T-cell (primary cell): ENCODE results near the gene ZNF710. TPM values are rescaled to one million over a fixed set of nuclear protein-coding genes. Genes with fewer than 3 reads are reported as not detected.

Experiments used
- ATAC-seq, 4 experiments: fragments of 200-7000 bp in 3 of 4; fragments of 150-1000 bp in 1 of 4; cut with Tn5 transposase; replicated peaks in 1 of 4; 1 replicate in 3 of 4; 2 replicates in 1 of 4; pipeline ENCODE4 v1.10.0; 2021; ENCODE audit warnings: moderate library complexity in 3 of 4, mild to moderate bottlenecking in 2 of 4, moderate number of reproducible peaks in 1 of 4
- CTCF ChIA-PET, 2 donors: fragments of 300-600 bp; sonication (Branson Sonifier 250); formaldehyde crosslinking; loops; one replicate each; lab custom pipeline; 2022; ENCODE audit warnings: antibody characterized with exemption in 2 of 2; lab: Charles Lee
- POLR2A ChIA-PET, 2 donors: fragments of 300-600 bp; sonication (Branson Sonifier 250); formaldehyde crosslinking; loops; one replicate each; lab custom pipeline; 2022; ENCODE audit warnings: antibody characterized with exemption in 2 of 2; lab: Charles Lee
- DNase-seq, 35 experiments: peaks; one replicate each; pipeline versions ENCODE4 v3.0.0 to v3.0.0-alpha.2; 2013 to 2023
- H3K27ac ChIP-seq: one replicate; pipeline ENCODE4 v1.5.1; 2013; ENCODE audit warnings: low read length
- H3K27me3 ChIP-seq, 2 experiments: replicated peaks in 1 of 2; 1 replicate in 1 of 2; 2 replicates in 1 of 2; pipeline versions ENCODE4 v1.6.1 to v1.7.0; 2013; ENCODE audit warnings: low read length in 1 of 2, mixed read lengths in 1 of 2; ENCODE audit not compliant: control insufficient read depth in 2 of 2, insufficient read depth in 2 of 2; ENCODE audit errors: extremely low read depth in 1 of 2
- H3K36me3 ChIP-seq, 2 donors: 1 replicate in 1 of 2; 2 replicates in 1 of 2; pipeline versions ENCODE4 v1.6.1 to v1.7.0; 2013; ENCODE audit warnings: low read length in 1 of 2; ENCODE audit not compliant: control insufficient read depth in 2 of 2, insufficient read depth in 1 of 2; ENCODE audit errors: extremely low read depth in 1 of 2
- H3K4me1 ChIP-seq, 2 experiments: 1 replicate in 1 of 2; 2 replicates in 1 of 2; pipeline versions ENCODE4 v1.6.1 to v1.7.0; 2013; ENCODE audit warnings: low read length in 2 of 2, mixed read lengths in 1 of 2; ENCODE audit not compliant: insufficient read depth in 2 of 2, control insufficient read depth in 1 of 2; ENCODE audit errors: extremely low read depth in 1 of 2
- H3K4me3 ChIP-seq, 2 donors: 1 replicate in 1 of 2; 2 replicates in 1 of 2; pipeline versions ENCODE4 v1.5.1 to v1.7.0; 2013; ENCODE audit warnings: mild to moderate bottlenecking in 2 of 2, low read length in 1 of 2, moderate library complexity in 1 of 2; ENCODE audit not compliant: control insufficient read depth in 1 of 2; ENCODE audit errors: extremely low read depth in 1 of 2
- H3K9me3 ChIP-seq: 2 replicates; pipeline ENCODE4 v1.7.0; 2013
- H3K27ac Mint-ChIP-seq, 2 donors: one replicate each; pipeline ENCODE4 v1.8.0; 2020 to 2021; ENCODE audit warnings: mild to moderate bottlenecking in 2 of 2, mixed read lengths in 2 of 2
- H3K27me3 Mint-ChIP-seq, 2 donors: one replicate each; pipeline ENCODE4 v1.8.0; 2021 to 2022; ENCODE audit warnings: mixed read lengths in 2 of 2
- H3K36me3 Mint-ChIP-seq: one replicate; pipeline ENCODE4 v1.8.0; 2021; ENCODE audit warnings: mixed read lengths
- H3K4me1 Mint-ChIP-seq, 3 donors: one replicate each; pipeline ENCODE4 v1.8.0; 2020 to 2022; ENCODE audit warnings: mixed read lengths in 3 of 3, mild to moderate bottlenecking in 1 of 3
- H3K4me3 Mint-ChIP-seq, 3 donors: one replicate each; pipeline ENCODE4 v1.8.0; 2020 to 2022; ENCODE audit warnings: mild to moderate bottlenecking in 3 of 3, mixed read lengths in 3 of 3, moderate library complexity in 3 of 3
- H3K9me3 Mint-ChIP-seq, 3 donors: one replicate each; pipeline ENCODE4 v1.8.0; 2020 to 2022; ENCODE audit warnings: mixed read lengths in 3 of 3
- whole genome bisulfite sequencing: methylation state at CpG from one replicate; pipeline ENCODE4 v1.1.5; 2013; ENCODE audit warnings: missing lambda C conversion rate; ENCODE audit not compliant: insufficient coverage; 5-methylcytosine and 5-hydroxymethylcytosine counted together
- total RNA-seq, 35 experiments: library from RNA in 6 of 35; stranded (reverse) in 6 of 35; fragments of 120-200 nt in 1 of 35; gene quantifications; one replicate each; pipeline versions ENCODE4 v1.2.1 to v1.2.4 and lab custom pipeline; 2013 to 2026

The ZNF710 gene
- total RNA-seq, 5 donors from 2014 or later (not counting 1 experiment from before 2014, with no cell fraction given), result 11.8 to 21.2 (median 17.7) TPM

- no peaks in the 10 kb centered on the region for H3K9me3 ChIP-seq
- ChIA-PET POLR2A (no interaction called here), CTCF (no interaction called here)
- H3K4me3 ChIP-seq, result no peak overlapping the region
- Mint-ChIP-seq H3K9me3 (no peaks in the 10 kb centered on the region), H3K4me1 (no peaks in the 10 kb centered on the region), H3K36me3 (peaks cover 12% of the 10 kb centered on the region), H3K4me3 (no peak overlapping the region), H3K27ac (no peak overlapping the region), H3K27me3 (no peaks in the 10 kb centered on the region)
- 95% methylated on average over 9 of the region's 9 CpGs for WGBS
- H3K27me3 ChIP-seq, result no peaks in the 10 kb centered on the region
- peaks cover 24 to 66% of the 10 kb centered on the region in 2 donors for H3K36me3 ChIP-seq
- H3K27ac ChIP-seq, result no peak overlapping the region
- ATAC-seq (no peak), DNase-seq (no peak)
- H3K4me1 ChIP-seq, result no peaks in the 10 kb centered on the region
These were observed 79.3 kb downstream of the ZNF710 start for GRCh38 chr15:90080458-90080755.

DNA sequence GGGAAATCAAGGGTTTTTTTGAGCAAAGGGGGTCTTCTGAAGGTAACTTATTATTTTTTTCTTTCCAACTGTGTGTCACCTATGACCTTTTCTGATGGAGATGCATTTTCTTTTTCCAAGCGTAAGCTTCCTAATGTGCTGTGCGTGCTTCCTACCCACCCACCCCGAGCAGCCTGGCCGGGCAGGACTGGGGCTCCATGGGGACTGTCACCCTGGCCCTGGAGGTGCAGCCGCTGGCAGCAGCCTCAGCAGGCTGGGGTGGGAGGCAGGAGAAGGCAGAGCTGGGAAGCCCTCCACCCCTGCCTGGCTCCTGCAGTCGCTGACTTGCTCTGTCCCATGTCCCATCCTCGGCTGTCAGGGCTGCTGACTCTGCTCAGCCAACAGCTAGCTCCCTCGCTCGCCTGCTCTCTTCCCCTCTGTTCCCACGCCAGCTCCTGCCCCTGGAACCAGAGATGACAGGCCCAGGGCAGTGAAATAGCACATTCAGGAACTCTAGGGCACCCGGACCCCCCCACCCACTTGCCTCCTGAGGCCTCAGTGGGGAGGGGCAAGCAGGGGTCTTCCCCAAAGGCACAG lies 79.8 kb downstream of the ZNF710 start:
- ATAC-seq (no peak), DNase-seq (no peak)
- Histone ChIP-seq H3K4me3 (no peak overlapping the region), H3K36me3 (peaks cover 27 to 65% of the 10 kb centered on the region in 2 donors), H3K4me1 (no peaks in the 10 kb centered on the region), H3K27ac (no peak overlapping the region), H3K9me3 (no peaks in the 10 kb centered on the region), H3K27me3 (no peaks in the 10 kb centered on the region)
- Mint-ChIP-seq H3K9me3 (no peaks in the 10 kb centered on the region), H3K27me3 (no peaks in the 10 kb centered on the region), H3K27ac (no peak overlapping the region), H3K4me1 (no peaks in the 10 kb centered on the region), H3K36me3 (peaks cover 11% of the 10 kb centered on the region), H3K4me3 (no peak overlapping the region)
- WGBS, result 94% methylated on average over 7 of the region's 11 CpGs
- CTCF ChIA-PET, result no interaction called here
- POLR2A ChIA-PET, result no interaction called here

GRCh38 chr15:90082140-90082715 lies 81.1 kb downstream of the ZNF710 start:
- Histone ChIP-seq H3K4me1 (no peaks in the 10 kb centered on the region), H3K9me3 (no peaks in the 10 kb centered on the region), H3K36me3 (peaks cover 31 to 68% of the 10 kb centered on the region in 2 donors), H3K27ac (no peak overlapping the region), H3K27me3 (no peaks in the 10 kb centered on the region), H3K4me3 (no peak overlapping the region)
- H3K27ac Mint-ChIP-seq, result peak overlapping the region in 1 of 2 donors; percentile 39
- DNase-seq (no peak), ATAC-seq (no peak)
- peaks cover 16% of the 10 kb centered on the region for H3K36me3 Mint-ChIP-seq
- H3K27me3 Mint-ChIP-seq, result no peaks in the 10 kb centered on the region
- no peaks in the 10 kb centered on the region for H3K9me3 Mint-ChIP-seq
- no peak overlapping the region for H3K4me3 Mint-ChIP-seq
- WGBS, result 83% methylated on average over 5 of the region's 9 CpGs
- peaks cover 4 to 7% (median 7%) of the 10 kb centered on the region in 3 donors for H3K4me1 Mint-ChIP-seq
- CTCF ChIA-PET, result interaction anchor here in 1 of 2 donors (0.6 to 0.7 kb wide), 2 partner anchors 45 to 320 kb away, joined by 3 read pairs; no protein-coding TSS in a partner anchor
- POLR2A ChIA-PET, result interaction anchor here (0.7 to 0.8 kb wide), 2 partner anchors 664 to 687 kb away, joined by 7 to 12 read pairs; no protein-coding TSS in a partner anchor

GRCh38 chr15:90083419-90083818 lies 82.3 kb downstream of the ZNF710 start:
- peaks cover 23% of the 10 kb centered on the region for H3K36me3 Mint-ChIP-seq
- H3K4me1 Mint-ChIP-seq, result peaks cover 4 to 7% (median 7%) of the 10 kb centered on the region in 3 donors
- Histone ChIP-seq H3K4me3 (no peak overlapping the region), H3K27me3 (no peaks in the 10 kb centered on the region), H3K9me3 (no peaks in the 10 kb centered on the region), H3K36me3 (peaks cover 30 to 80% of the 10 kb centered on the region in 2 donors), H3K4me1 (no peaks in the 10 kb centered on the region), H3K27ac (no peak overlapping the region)
- CTCF ChIA-PET, result interaction anchor here in 1 of 2 donors (1.1 kb wide), 1 partner anchor 342 kb away, joined by 3 read pairs; no protein-coding TSS in a partner anchor
- no peaks in the 10 kb centered on the region for H3K27me3 Mint-ChIP-seq
- H3K27ac Mint-ChIP-seq, result peak overlapping the region in 1 of 2 donors; percentile 25
- no peak overlapping the region for H3K4me3 Mint-ChIP-seq
- DNase-seq (no peak), ATAC-seq (no peak)
- WGBS, result 100% methylated on average over 3 of the region's 5 CpGs
- no peaks in the 10 kb centered on the region for H3K9me3 Mint-ChIP-seq
- POLR2A ChIA-PET, result no interaction called here

DNA sequence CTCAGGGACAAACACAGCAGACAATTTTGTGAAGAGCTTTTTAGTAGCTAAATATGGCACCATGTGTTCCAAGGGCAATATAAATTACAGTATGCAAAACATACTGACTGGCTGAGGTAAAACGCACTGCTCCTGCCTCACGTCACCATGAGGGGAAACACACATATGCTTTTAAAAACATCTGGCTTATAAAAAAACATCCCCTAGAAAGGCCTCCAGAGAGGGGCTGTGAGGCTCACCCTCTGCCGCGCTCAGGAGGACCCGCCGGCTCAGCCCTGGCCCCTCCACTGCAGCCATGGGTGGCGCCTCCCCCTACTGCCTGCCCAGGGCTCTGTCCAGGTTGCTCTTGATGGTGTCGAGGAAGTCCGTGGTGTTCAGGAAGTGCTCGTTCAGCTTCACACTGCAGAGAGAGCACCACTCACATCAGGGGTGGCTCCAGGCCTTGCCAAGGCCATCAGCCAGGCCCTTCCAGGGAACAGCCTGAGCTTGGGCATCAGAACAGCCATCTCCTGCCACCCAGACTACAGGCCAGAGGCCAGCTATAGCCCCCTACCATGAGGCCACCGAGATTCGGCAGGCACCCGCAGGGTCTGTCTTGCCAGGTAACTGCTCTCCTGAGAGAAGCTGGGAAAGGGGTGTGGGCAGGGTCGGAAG lies 83.0 kb downstream of the ZNF710 start:
- no peaks in the 10 kb centered on the region for H3K27me3 Mint-ChIP-seq
- no peak overlapping the region for H3K4me3 Mint-ChIP-seq
- H3K27ac Mint-ChIP-seq, result peak overlapping the region; percentile 25 to 52
- peaks cover 4 to 7% (median 7%) of the 10 kb centered on the region in 3 donors for H3K4me1 Mint-ChIP-seq
- no peaks in the 10 kb centered on the region for H3K9me3 ChIP-seq
- ATAC-seq (no peak), DNase-seq (no peak)
- peaks cover 28 to 82% of the 10 kb centered on the region in 2 donors for H3K36me3 ChIP-seq
- H3K27me3 ChIP-seq, result no peaks in the 10 kb centered on the region
- H3K9me3 Mint-ChIP-seq, result no peaks in the 10 kb centered on the region
- H3K27ac ChIP-seq, result no peak overlapping the region
- peaks cover 25% of the 10 kb centered on the region for H3K36me3 Mint-ChIP-seq
- H3K4me1 ChIP-seq, result no peaks in the 10 kb centered on the region
- ChIA-PET CTCF (interaction anchor here (0.5 to 1.8 kb wide), 3 partner anchors 38 to 343 kb away, joined by 3 to 10 read pairs (median 5); no protein-coding TSS in a partner anchor), POLR2A (no interaction called here)
- 94% methylated on average over 12 of the region's 14 CpGs for WGBS
- no peak overlapping the region for H3K4me3 ChIP-seq

GRCh38 chr15:90084876-90085423 lies 83.8 kb downstream of the ZNF710 start:
- no peaks in the 10 kb centered on the region for H3K9me3 ChIP-seq
- no peaks in the 10 kb centered on the region for H3K4me1 ChIP-seq
- no peak overlapping the region for H3K27ac Mint-ChIP-seq
- ChIA-PET POLR2A (no interaction called here), CTCF (interaction anchor here (0.5 to 2.0 kb wide), 3 partner anchors 37 to 210 kb away, joined by 5 to 10 read pairs (median 8); no protein-coding TSS in a partner anchor)
- 96% methylated on average over 15 of the region's 18 CpGs for WGBS
- H3K27ac ChIP-seq, result no peak overlapping the region
- no peak overlapping the region for H3K4me3 ChIP-seq
- H3K27me3 Mint-ChIP-seq, result no peaks in the 10 kb centered on the region
- ATAC-seq (no peak), DNase-seq (no peak)
- H3K36me3 ChIP-seq, result peaks cover 29 to 84% of the 10 kb centered on the region in 2 donors
- no peaks in the 10 kb centered on the region for H3K9me3 Mint-ChIP-seq
- H3K4me3 Mint-ChIP-seq, result no peak overlapping the region
- no peaks in the 10 kb centered on the region for H3K27me3 ChIP-seq
- H3K4me1 Mint-ChIP-seq, result peaks cover 6 to 7% (median 7%) of the 10 kb centered on the region in 3 donors
- H3K36me3 Mint-ChIP-seq, result peaks cover 28% of the 10 kb centered on the region
